ENCODE results near the gene GPX4.

DNA sequence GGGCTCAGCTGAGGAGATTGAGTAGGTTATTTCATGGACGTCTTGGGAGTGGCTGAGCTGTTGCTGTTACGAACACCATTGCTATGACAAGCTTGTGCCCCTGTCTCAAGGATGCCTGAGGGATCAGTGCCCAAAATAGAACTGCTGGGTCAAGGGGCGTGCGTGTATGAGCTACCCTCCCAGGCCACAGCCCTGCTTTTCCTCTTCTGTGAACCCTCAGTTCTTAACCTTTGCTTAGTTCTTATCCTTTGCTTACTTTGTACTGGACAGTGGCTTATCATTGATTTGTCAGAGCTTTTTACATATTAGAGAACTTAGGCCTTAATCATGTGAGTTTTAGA, 27.8 kb upstream of the GPX4 start:
- TF ChIP-seq CTCF (IDR thresholded peaks at IDR 0.05; ENCODE audit: low read length) (no peak), EZH2 (IDR thresholded peaks at IDR 0.05; ENCODE audit: borderline replicate concordance, low read length) (no peak)

All from OCI-LY1 (cell line).